Effector memory CD8-positive, alpha-beta T cell (primary cell): Measurements from ENCODE around the gene LIN7B.

Experiments used
- ATAC-seq: fragments of 150-1000 bp; cut with Tn5 transposase; replicated peaks from 2 replicates; pipeline ENCODE4 v1.10.0; 2021; ENCODE audit warnings: mild to moderate bottlenecking, moderate library complexity
- DNase-seq, 3 experiments: peaks; one replicate each; pipeline ENCODE4 v3.0.0; 2021
- H3K27ac Mint-ChIP-seq, 2 donors: one replicate each; pipeline ENCODE4 v1.8.0; 2022; ENCODE audit warnings: mild to moderate bottlenecking in 2 of 2, mixed read lengths in 2 of 2, moderate library complexity in 2 of 2
- H3K27me3 Mint-ChIP-seq, 2 donors: one replicate each; pipeline ENCODE4 v1.8.0; 2022; ENCODE audit warnings: mixed read lengths in 2 of 2
- H3K36me3 Mint-ChIP-seq: one replicate; pipeline ENCODE4 v1.8.0; 2022; ENCODE audit warnings: mild to moderate bottlenecking, moderate library complexity, mixed read lengths; ENCODE audit not compliant: insufficient read depth
- H3K4me1 Mint-ChIP-seq, 2 donors: one replicate each; pipeline ENCODE4 v1.8.0; 2022; ENCODE audit warnings: low read depth in 2 of 2, mixed read lengths in 2 of 2
- H3K4me3 Mint-ChIP-seq, 2 donors: one replicate each; pipeline ENCODE4 v1.8.0; 2022; ENCODE audit warnings: mild to moderate bottlenecking in 2 of 2, mixed read lengths in 2 of 2, moderate library complexity in 2 of 2
- H3K9me3 Mint-ChIP-seq, 2 donors: one replicate each; pipeline ENCODE4 v1.8.0; 2022; ENCODE audit warnings: mixed read lengths in 2 of 2

The LIN7B gene

GRCh38 chr19:49149652-49150105 is 35.5 kb downstream of the LIN7B start:
- no peaks in the 10 kb centered on the region for H3K9me3 Mint-ChIP-seq
- H3K4me1 Mint-ChIP-seq = peaks cover 31 to 32% of the 10 kb centered on the region in 2 donors
- no peak overlapping the region for H3K27ac Mint-ChIP-seq
- no peak for ATAC-seq
- peaks cover 81 to 96% of the 10 kb centered on the region in 2 donors for H3K27me3 Mint-ChIP-seq
- no peak for DNase-seq
- peaks cover 10% of the 10 kb centered on the region for H3K36me3 Mint-ChIP-seq
- peak overlapping the region; percentile 81 to 84 for H3K4me3 Mint-ChIP-seq

DNA sequence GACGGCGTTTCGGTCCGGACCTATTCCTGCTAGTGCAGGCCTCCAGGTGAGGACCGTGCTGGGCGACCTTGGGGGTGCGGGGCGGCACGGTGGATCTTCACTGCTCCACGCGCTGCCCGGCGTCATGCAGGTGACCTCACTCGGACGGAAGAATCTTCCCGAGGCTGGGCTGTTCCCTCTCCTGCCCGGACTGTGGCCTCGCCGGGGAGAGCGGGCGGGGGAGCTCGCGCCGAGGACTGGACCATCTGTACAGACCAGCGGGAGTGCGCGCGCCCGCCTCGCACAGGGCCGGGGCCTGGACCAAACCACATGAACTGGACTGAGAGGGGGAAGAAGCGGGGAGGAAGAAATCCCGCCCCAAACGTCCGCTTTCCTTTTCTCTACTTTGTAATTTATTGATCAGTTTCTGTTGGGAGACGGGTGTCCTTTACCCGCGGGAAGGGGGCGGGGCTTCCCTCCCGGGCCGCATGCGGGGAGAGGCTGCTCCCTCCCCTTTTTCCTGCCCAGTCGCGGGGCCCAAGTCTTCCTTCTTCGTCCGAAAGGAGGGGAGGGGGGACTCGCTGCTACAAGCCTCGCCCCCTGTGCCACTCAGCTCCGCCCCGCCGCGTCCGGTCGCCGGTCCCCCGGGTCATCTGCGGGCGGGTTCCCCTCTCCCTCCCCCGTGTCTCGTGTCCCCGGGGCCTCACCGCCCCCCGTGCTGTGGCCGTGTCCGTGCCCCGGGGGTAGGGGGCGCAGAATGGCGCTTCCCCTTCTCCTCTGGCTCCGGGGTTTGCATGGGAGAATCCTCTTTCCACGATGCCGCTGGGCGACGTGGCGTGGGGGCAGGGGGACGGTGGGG is 36.2 kb downstream of the LIN7B start:
- Mint-ChIP-seq H3K4me3 (peak overlapping the region; percentile 81 to 84), H3K27ac (no peak overlapping the region), H3K27me3 (peaks cover 82 to 100% of the 10 kb centered on the region in 2 donors), H3K36me3 (peaks cover 10% of the 10 kb centered on the region), H3K9me3 (no peaks in the 10 kb centered on the region), H3K4me1 (peaks cover 31 to 32% of the 10 kb centered on the region in 2 donors)
- DNase-seq = no peak
- ATAC-seq = no peak

GRCh38 chr19:49150944-49151243 is 36.7 kb downstream of the LIN7B start:
- Mint-ChIP-seq H3K27ac (no peak overlapping the region), H3K4me3 (peak overlapping the region; percentile 81 to 84)

DNA sequence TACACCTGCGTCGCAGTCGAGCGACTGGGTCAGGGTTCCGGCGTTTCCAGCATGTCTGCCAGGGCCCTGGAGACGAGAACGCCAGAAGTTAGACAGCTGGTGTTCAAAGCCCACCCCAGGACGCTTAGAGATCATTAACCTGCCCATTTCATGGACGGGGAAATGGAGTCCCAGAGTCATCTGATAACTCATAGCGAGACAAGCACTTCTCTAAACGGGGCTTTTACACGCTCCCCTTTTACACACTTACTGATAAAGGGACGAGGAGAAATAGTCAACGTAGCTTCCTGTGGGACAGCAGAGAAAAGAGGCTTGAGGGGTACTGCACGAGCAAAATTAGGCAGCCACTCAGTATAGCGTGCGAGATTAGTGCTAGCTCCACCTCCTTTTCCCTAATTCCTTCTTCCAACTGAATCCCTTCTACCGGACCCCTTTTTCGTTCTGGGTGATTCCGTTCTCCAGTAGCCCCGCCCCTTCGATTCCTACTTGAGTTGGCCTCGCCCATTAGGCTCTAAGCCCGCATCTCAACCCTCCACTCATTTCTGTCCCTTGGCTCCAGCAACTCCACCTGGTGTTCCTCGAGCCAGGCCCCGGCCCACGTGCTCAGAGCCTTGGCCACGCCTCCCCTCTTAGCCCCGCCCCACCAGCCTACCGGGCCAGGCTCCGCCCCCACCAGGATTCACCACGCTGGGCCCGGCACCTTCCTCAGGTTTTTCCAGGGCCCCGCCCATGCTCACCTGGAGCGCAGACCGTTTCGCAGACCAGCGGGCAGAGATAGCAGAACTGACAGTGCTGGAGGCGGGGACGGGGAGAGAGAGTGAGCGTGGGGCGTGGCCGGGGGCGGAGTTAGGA is 37.3 kb downstream of the LIN7B start:
- peaks cover 10% of the 10 kb centered on the region for H3K36me3 Mint-ChIP-seq
- H3K27me3 Mint-ChIP-seq = peaks cover 79 to 100% of the 10 kb centered on the region in 2 donors
- peaks cover 21 to 22% of the 10 kb centered on the region in 2 donors for H3K4me1 Mint-ChIP-seq
- DNase-seq = peak in 2 of 3 experiments; percentile 33 to 40
- no peak overlapping the region for H3K27ac Mint-ChIP-seq
- H3K9me3 Mint-ChIP-seq = no peaks in the 10 kb centered on the region
- peak; percentile 28 for ATAC-seq
- peak overlapping the region; percentile 81 to 84 for H3K4me3 Mint-ChIP-seq

More at GRCh38 chr19:49150944-49151243, 36.7 kb downstream of the LIN7B start:
- no peak for ATAC-seq
- H3K36me3 Mint-ChIP-seq = peaks cover 10% of the 10 kb centered on the region
- H3K4me1 Mint-ChIP-seq = peaks cover 26% of the 10 kb centered on the region in 2 donors
- H3K27me3 Mint-ChIP-seq = peaks cover 80 to 100% of the 10 kb centered on the region in 2 donors
- H3K9me3 Mint-ChIP-seq = no peaks in the 10 kb centered on the region
- DNase-seq = no peak

GRCh38 chr19:49152119-49152550 is 38.0 kb downstream of the LIN7B start:
- no peak overlapping the region for H3K27ac Mint-ChIP-seq
- peaks cover 21 to 22% of the 10 kb centered on the region in 2 donors for H3K4me1 Mint-ChIP-seq
- H3K4me3 Mint-ChIP-seq = peak overlapping the region in 1 of 2 donors; percentile 81
- H3K27me3 Mint-ChIP-seq = peaks cover 75 to 99% of the 10 kb centered on the region in 2 donors
- peaks cover 10% of the 10 kb centered on the region for H3K36me3 Mint-ChIP-seq
- H3K9me3 Mint-ChIP-seq = no peaks in the 10 kb centered on the region
- ATAC-seq (no peak), DNase-seq (no peak)

DNA sequence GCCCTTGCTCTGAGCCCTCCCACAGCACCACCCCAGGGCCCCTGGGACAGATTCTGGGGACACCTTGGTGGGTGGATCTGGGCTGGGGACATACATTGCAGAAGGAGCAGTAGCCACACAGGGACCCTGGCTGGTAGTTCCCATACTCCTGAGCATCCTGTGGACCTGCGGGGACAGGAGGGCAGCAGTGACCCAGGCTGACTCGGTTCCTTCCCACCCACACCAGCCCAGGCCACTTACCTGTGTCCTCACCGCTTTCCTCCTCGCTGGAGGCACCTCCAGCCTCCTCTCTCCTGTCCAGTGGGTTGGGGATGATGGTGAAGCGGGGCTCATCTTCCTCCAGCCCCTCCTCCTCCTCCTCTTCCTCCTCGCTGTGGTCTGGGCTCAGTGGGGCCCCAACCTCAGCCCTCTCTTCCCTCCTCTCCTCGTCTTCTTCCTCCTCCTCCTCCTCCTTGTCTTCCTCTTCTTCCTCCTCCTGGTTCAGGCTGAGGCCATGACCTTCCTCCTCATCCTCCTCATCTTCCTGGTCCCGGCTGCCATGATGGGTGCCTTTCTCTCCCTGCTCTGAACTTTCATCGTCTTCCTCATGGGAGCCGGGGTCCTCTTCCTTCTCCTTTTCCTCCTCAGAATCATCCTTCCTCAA is 39.1 kb downstream of the LIN7B start:
- H3K4me1 Mint-ChIP-seq = peaks cover 23 to 25% of the 10 kb centered on the region in 2 donors
- peaks cover 73 to 99% of the 10 kb centered on the region in 2 donors for H3K27me3 Mint-ChIP-seq
- ATAC-seq (no peak), DNase-seq (no peak)
- peak overlapping the region in 1 of 2 donors; percentile 58 for H3K4me3 Mint-ChIP-seq
- peaks cover 7% of the 10 kb centered on the region for H3K36me3 Mint-ChIP-seq
- H3K27ac Mint-ChIP-seq = no peak overlapping the region
- H3K9me3 Mint-ChIP-seq = no peaks in the 10 kb centered on the region

GRCh38 chr19:49154279-49154678 is 40.1 kb downstream of the LIN7B start:
- Mint-ChIP-seq H3K4me3 (no peak overlapping the region), H3K27ac (no peak overlapping the region), H3K4me1 (peaks cover 19 to 22% of the 10 kb centered on the region in 2 donors), H3K9me3 (no peaks in the 10 kb centered on the region), H3K36me3 (peaks cover 6% of the 10 kb centered on the region), H3K27me3 (peaks cover 69 to 96% of the 10 kb centered on the region in 2 donors)
- ATAC-seq (no peak), DNase-seq (no peak)

GRCh38 chr19:49155005-49155819 is 41.0 kb downstream of the LIN7B start, which contains the start of gene HRC:
HRC (minus strand) TSS chr19:49155396; CDS start chr19:49155237, 159 bp downstream.
- no peak within 1 kb of the TSS for H3K27ac Mint-ChIP-seq
- H3K27me3 Mint-ChIP-seq = peaks cover 70 to 96% of the 10 kb centered on the region in 2 donors
- H3K4me1 Mint-ChIP-seq = peaks cover 12 to 15% of the 10 kb centered on the region in 2 donors
- H3K4me3 Mint-ChIP-seq = no peak within 1 kb of the TSS
- no peak for ATAC-seq
- no peaks in the 10 kb centered on the region for H3K9me3 Mint-ChIP-seq
- no peak for DNase-seq
- peaks cover 2% of the 10 kb centered on the region for H3K36me3 Mint-ChIP-seq

DNA sequence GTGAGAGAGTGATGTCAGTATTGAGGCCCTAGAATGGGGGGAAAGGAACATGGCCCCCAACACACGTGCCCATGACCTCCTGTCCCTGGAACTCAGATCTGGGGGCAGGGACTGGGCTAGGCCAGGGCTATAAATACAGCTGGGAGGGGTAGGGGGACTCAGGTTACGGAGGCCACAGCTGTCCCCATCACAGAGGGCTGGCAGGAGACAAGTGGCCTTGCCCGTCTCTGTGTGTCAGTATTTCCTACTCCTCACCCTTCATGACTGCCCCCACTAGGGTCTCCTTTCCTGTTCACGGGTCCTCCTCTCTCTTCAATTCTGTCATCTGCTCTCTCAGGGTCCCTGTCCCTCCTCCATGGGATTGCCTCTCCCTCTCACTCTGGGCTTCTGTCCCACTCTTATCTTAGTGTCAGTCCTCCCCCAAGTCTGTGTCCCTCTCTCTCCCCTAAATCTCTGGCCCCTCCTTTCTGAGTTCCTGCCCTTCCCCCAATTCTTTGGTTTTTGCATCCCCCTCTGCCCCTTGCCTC is 41.7 kb downstream of the LIN7B start:
- DNase-seq (no peak), ATAC-seq (no peak)
- H3K9me3 Mint-ChIP-seq = no peaks in the 10 kb centered on the region
- no peak overlapping the region for H3K4me3 Mint-ChIP-seq
- H3K4me1 Mint-ChIP-seq = peaks cover 9 to 11% of the 10 kb centered on the region in 2 donors
- no peak overlapping the region for H3K27ac Mint-ChIP-seq
- peaks cover 3% of the 10 kb centered on the region for H3K36me3 Mint-ChIP-seq
- H3K27me3 Mint-ChIP-seq = peaks cover 72 to 96% of the 10 kb centered on the region in 2 donors

GRCh38 chr19:49157445-49158224 is 43.5 kb downstream of the LIN7B start, which contains the start of gene TRPM4:
TRPM4 (plus strand) TSS chr19:49157792; CDS start chr19:49157867, 75 bp downstream.
- Mint-ChIP-seq H3K36me3 (peaks cover 3% of the 10 kb centered on the region), H3K9me3 (no peaks in the 10 kb centered on the region), H3K27ac (no peak within 1 kb of the TSS), H3K27me3 (peaks cover 72 to 92% of the 10 kb centered on the region in 2 donors), H3K4me3 (peak within 1 kb of the TSS; percentile 33 to 64), H3K4me1 (peaks cover 6% of the 10 kb centered on the region in 2 donors)
- DNase-seq (no peak), ATAC-seq (peak; percentile 51)

- Mint-ChIP-seq H3K36me3 (peaks cover 3% of the 10 kb centered on the region), H3K9me3 (no peaks in the 10 kb centered on the region), H3K4me3 (no peak overlapping the region), H3K4me1 (peaks cover 6% of the 10 kb centered on the region in 2 donors), H3K27ac (no peak overlapping the region), H3K27me3 (peaks cover 53 to 73% of the 10 kb centered on the region in 2 donors)
- ATAC-seq (no peak), DNase-seq (no peak)
Observed at GRCh38 chr19:49160450-49161189, 46.5 kb downstream of the LIN7B start.
